Activated CD8-positive, alpha-beta T cell treated with anti-CD3 and anti-CD28 coated beads for 36 hours (primary cell): Measurements from ENCODE around the gene ZNF526. TPM values are rescaled to one million over a fixed set of nuclear protein-coding genes. Genes with fewer than 3 reads are reported as not detected.
A peak's percentile ranks its signal among the peaks of the same experiment; 100 is the strongest.

Source experiments
- ATAC-seq: fragments of 200-7000 bp; cut with Tn5 transposase; one replicate; pipeline ENCODE4 v1.10.0; 2021; ENCODE audit warnings: mild to moderate bottlenecking, moderate library complexity
- CTCF ChIA-PET: fragments of 350-600 bp; sonication (Branson Sonifier 250); formaldehyde crosslinking; loops from one replicate; lab custom pipeline; 2021; ENCODE audit warnings: antibody characterized with exemption; lab: Charles Lee
- POLR2A ChIA-PET: fragments of 350-600 bp; sonication (Branson Sonifier 250); formaldehyde crosslinking; loops from one replicate; lab custom pipeline; 2021; ENCODE audit warnings: antibody characterized with exemption; lab: Charles Lee
- DNase-seq: peaks from one replicate; pipeline ENCODE4 v3.0.0-alpha.2; 2020
- H3K27ac Mint-ChIP-seq: one replicate; pipeline ENCODE4 v1.8.0; 2021; ENCODE audit warnings: mild to moderate bottlenecking, mixed read lengths
- H3K27me3 Mint-ChIP-seq: one replicate; pipeline ENCODE4 v1.8.0; 2021; ENCODE audit warnings: mixed read lengths
- H3K36me3 Mint-ChIP-seq: one replicate; pipeline ENCODE4 v1.8.0; 2021; ENCODE audit warnings: low read depth, mixed read lengths
- H3K4me1 Mint-ChIP-seq: one replicate; pipeline ENCODE4 v1.8.0; 2021; ENCODE audit warnings: low read depth, mixed read lengths
- H3K4me3 Mint-ChIP-seq: one replicate; pipeline ENCODE4 v1.8.0; 2021; ENCODE audit warnings: mild to moderate bottlenecking, moderate library complexity, mixed read lengths
- H3K9me3 Mint-ChIP-seq: one replicate; pipeline ENCODE4 v1.8.0; 2021; ENCODE audit warnings: mixed read lengths
- CTCF ChIP-seq: fragments of 200-600 bp; IDR thresholded peaks from one replicate; pipeline ENCODE4 v1.8.0; 2022; ENCODE audit warnings: antibody characterized with exemption, mild to moderate bottlenecking
- intact Hi-C: fragments of 100-400 bp; cut with micrococcal nuclease; formaldehyde crosslinking; loops from one replicate; pipeline ENCODE4 v1.10.0; 2022
- total RNA-seq, 2 experiments: library from RNA; stranded (reverse); gene quantifications; one replicate each; pipeline ENCODE4 v1.2.3, GENCODE V29; 2021

Gene ZNF526
- total RNA-seq, 2 experiments from 2014 or later: 12.0 to 12.3 TPM

DNA sequence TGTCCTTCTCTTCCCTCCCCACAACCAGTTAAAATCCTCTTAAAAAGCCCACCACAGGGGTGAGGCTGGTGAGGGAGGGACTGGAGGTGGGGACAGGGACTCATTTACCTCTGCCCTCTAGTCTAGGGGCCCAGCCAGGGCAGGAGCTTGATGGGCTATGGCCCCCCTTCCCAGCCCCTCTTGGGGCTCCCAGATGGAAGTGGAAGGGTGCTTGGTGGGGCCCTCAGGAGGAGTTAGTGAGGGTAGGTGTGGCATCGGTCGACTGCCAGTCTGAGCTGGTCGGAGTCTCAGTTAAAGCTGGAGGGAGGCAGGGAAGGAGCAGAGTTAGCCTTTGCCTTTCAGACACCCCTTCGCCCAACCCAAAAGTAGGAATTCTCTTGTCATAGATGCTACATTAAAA, 10.5 kb downstream of the ZNF526 start:
- H3K4me1 Mint-ChIP-seq: peaks cover 29% of the 10 kb centered on the region
- DNase-seq: no peak
- H3K4me3 Mint-ChIP-seq: no peak overlapping the region
- intact Hi-C loops: no loop called here
- no peak for TF ChIP-seq CTCF
- no peaks in the 10 kb centered on the region for H3K9me3 Mint-ChIP-seq
- CTCF ChIA-PET: interaction anchor here (1.1 to 1.9 kb wide), 4 partner anchors 9 to 49 kb away, joined by 3 to 6 read pairs (median 4); no protein-coding TSS in a partner anchor
- no peak for ATAC-seq
- H3K36me3 Mint-ChIP-seq: peaks cover 55% of the 10 kb centered on the region
- H3K27ac Mint-ChIP-seq: peak overlapping the region; percentile 30
- H3K27me3 Mint-ChIP-seq: no peaks in the 10 kb centered on the region
- POLR2A ChIA-PET: interaction anchor here (1.2 to 17.2 kb wide), 2 partner anchors 9 to 14 kb away, joined by 4 to 195 read pairs; partner anchors contain the start of gene GSK3A

GRCh38 chr19:42232435-42232834, 12.3 kb downstream of the ZNF526 start:
- peaks cover 53% of the 10 kb centered on the region for H3K36me3 Mint-ChIP-seq
- no peak for ATAC-seq
- H3K27ac Mint-ChIP-seq: peak overlapping the region; percentile 40
- CTCF ChIA-PET: no interaction called here
- H3K4me3 Mint-ChIP-seq: no peak overlapping the region
- no peak for TF ChIP-seq CTCF
- no peaks in the 10 kb centered on the region for H3K27me3 Mint-ChIP-seq
- POLR2A ChIA-PET: interaction anchor here (2.8 to 16.1 kb wide), 2 partner anchors 9 kb away, joined by 13 to 195 read pairs; partner anchors contain the start of genes DEDD2, GSK3A and ZNF526
- intact Hi-C loops: no loop called here
- peaks cover 27% of the 10 kb centered on the region for H3K4me1 Mint-ChIP-seq
- no peaks in the 10 kb centered on the region for H3K9me3 Mint-ChIP-seq
- DNase-seq: no peak

GRCh38 chr19:42233106-42233505, 13.0 kb downstream of the ZNF526 start:
- Mint-ChIP-seq H3K9me3 (no peaks in the 10 kb centered on the region), H3K4me1 (peaks cover 24% of the 10 kb centered on the region), H3K36me3 (peaks cover 53% of the 10 kb centered on the region), H3K27me3 (no peaks in the 10 kb centered on the region), H3K27ac (no peak overlapping the region), H3K4me3 (no peak overlapping the region)
- CTCF ChIA-PET: interaction anchor here (1.2 kb wide), 1 partner anchor 57 kb away, joined by 3 read pairs; no protein-coding TSS in a partner anchor
- TF ChIP-seq CTCF: no peak
- POLR2A ChIA-PET: interaction anchor here (1.2 to 16.1 kb wide), 3 partner anchors 9 to 20 kb away, joined by 3 to 195 read pairs (median 13); partner anchors contain the start of genes DEDD2, GSK3A and ZNF526
- intact Hi-C loops: no loop called here
- DNase-seq (no peak), ATAC-seq (no peak)

- H3K27me3 Mint-ChIP-seq: no peaks in the 10 kb centered on the region
- DNase-seq (no peak), ATAC-seq (no peak)
- H3K36me3 Mint-ChIP-seq: peaks cover 52% of the 10 kb centered on the region
- no peak overlapping the region for H3K4me3 Mint-ChIP-seq
- intact Hi-C loops: no loop called here
- H3K9me3 Mint-ChIP-seq: no peaks in the 10 kb centered on the region
- no peak for TF ChIP-seq CTCF
- CTCF ChIA-PET: interaction anchor here (0.7 to 1.7 kb wide), 6 partner anchors 13 to 125 kb away, joined by 3 to 4 read pairs (median 3); partner anchors contain the start of gene POU2F2
- peaks cover 20% of the 10 kb centered on the region for H3K4me1 Mint-ChIP-seq
- POLR2A ChIA-PET: interaction anchor here (1.2 to 16.1 kb wide), 5 partner anchors 8 to 46 kb away, joined by 3 to 195 read pairs (median 4); partner anchors contain the start of genes DEDD2, GSK3A and ZNF526
- peak overlapping the region; percentile 21 for H3K27ac Mint-ChIP-seq
These were observed 13.7 kb downstream of the ZNF526 start for GRCh38 chr19:42233678-42234292.

DNA sequence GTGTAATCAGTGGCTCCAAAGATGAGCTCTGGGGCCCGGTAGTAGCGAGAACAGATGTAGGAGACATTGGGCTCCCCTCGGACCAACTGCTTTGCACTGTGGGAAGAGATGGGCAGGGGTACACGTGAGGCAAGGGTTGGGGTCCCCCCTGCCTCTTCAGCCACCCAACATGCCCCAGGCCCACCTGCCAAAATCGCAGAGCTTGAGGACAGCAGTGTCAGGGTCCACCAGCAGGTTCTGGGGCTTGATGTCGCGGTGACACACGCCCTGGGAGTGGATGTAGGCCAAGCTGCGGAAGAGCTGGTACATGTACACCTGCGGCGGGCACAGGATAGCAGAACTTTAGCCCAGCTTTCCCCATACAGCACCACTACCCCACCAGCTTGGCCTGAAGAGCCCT, 14.3 kb downstream of the ZNF526 start:
- H3K27ac Mint-ChIP-seq: no peak overlapping the region
- POLR2A ChIA-PET: interaction anchor here (1.2 to 16.1 kb wide), 4 partner anchors 7 to 45 kb away, joined by 3 to 195 read pairs (median 8); partner anchors contain the start of genes DEDD2, GSK3A and ZNF526

More for the DNA sequence above, 14.3 kb downstream of the ZNF526 start:
- H3K27me3 Mint-ChIP-seq: no peaks in the 10 kb centered on the region
- no peak overlapping the region for H3K4me3 Mint-ChIP-seq
- H3K4me1 Mint-ChIP-seq: peaks cover 20% of the 10 kb centered on the region
- peaks cover 52% of the 10 kb centered on the region for H3K36me3 Mint-ChIP-seq
- no peak for ATAC-seq
- CTCF ChIA-PET: interaction anchor here (0.8 to 1.7 kb wide), 7 partner anchors 14 to 126 kb away, joined by 3 to 4 read pairs (median 3); partner anchors contain the start of gene POU2F2
- intact Hi-C loops: no loop called here
- DNase-seq: no peak
- no peak for TF ChIP-seq CTCF
- H3K9me3 Mint-ChIP-seq: no peaks in the 10 kb centered on the region
